Breast epithelium (tissue), 3 donors: Measurements from ENCODE around the gene C11orf52.

Experiments
- POLR2A ChIP-seq: fragments of 450-650 bp; IDR thresholded peaks from one replicate; pipeline ENCODE4 v1.6.1; 2016; ENCODE audit warnings: antibody characterized with exemption, mild to moderate bottlenecking, moderate library complexity
- POLR2AphosphoS5 ChIP-seq, 3 donors: sonication (generic); formaldehyde crosslinking; IDR thresholded peaks; one replicate each; pipeline ENCODE4 v1.6.1; 2017; ENCODE audit warnings: antibody characterized with exemption in 3 of 3
- TF ChIP-seq, protein P1 (sequence below), 3 donors: fragments of 450-650 bp; IDR thresholded peaks; one replicate each; pipeline ENCODE4 v1.5.1; 2016 to 2017; ENCODE audit warnings: antibody characterized with exemption in 3 of 3, mild to moderate bottlenecking in 3 of 3, moderate library complexity in 3 of 3

DNA sequence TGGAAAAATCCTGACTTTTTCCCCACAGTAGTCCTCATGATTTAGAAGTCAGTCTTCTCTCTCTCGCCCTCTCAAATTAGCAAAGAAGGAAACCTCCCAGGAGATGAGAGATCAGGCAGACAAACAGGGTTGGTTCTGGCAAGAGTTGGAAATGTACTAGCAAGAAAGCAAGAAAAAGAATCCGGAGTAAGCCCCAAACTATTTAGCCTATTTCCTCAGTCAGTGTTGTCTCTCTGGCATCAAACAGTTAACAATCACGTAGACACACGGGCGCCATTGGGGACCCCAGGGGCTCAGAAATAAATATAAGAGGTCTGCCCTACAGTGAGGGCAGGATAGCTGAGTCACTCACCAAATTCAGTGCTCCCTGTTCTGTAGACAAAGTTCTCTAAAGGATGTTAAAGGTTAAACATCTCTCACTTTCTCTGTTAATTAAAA, 4.7 kb downstream of the C11orf52 start:
- TF ChIP-seq, protein P1, sequence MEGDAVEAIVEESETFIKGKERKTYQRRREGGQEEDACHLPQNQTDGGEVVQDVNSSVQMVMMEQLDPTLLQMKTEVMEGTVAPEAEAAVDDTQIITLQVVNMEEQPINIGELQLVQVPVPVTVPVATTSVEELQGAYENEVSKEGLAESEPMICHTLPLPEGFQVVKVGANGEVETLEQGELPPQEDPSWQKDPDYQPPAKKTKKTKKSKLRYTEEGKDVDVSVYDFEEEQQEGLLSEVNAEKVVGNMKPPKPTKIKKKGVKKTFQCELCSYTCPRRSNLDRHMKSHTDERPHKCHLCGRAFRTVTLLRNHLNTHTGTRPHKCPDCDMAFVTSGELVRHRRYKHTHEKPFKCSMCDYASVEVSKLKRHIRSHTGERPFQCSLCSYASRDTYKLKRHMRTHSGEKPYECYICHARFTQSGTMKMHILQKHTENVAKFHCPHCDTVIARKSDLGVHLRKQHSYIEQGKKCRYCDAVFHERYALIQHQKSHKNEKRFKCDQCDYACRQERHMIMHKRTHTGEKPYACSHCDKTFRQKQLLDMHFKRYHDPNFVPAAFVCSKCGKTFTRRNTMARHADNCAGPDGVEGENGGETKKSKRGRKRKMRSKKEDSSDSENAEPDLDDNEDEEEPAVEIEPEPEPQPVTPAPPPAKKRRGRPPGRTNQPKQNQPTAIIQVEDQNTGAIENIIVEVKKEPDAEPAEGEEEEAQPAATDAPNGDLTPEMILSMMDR (IDR thresholded peaks at IDR 0.05), result no peak
- TF ChIP-seq POLR2AphosphoS5 (IDR thresholded peaks at IDR 0.05), result no peak
- no peak for TF ChIP-seq POLR2A
